K562 (cell line): ENCODE measurements around the gene CHPF. TPM values are rescaled to one million over a fixed set of nuclear protein-coding genes. Genes with fewer than 3 reads are reported as not detected.
A peak's percentile ranks its signal among the peaks of the same experiment; 100 is the strongest.

Source experiments
- CHD1 ChIP-seq: fragments of 200-600 bp; sonication (generic); IDR thresholded peaks from one replicate; pipeline ENCODE4 v1.6.1; 2012; ENCODE audit warnings: mild to moderate bottlenecking, moderate library complexity, low read length, inconsistent platforms
- CTCF ChIP-seq, 3 experiments: IDR thresholded peaks in 2 of 3; conservative IDR thresholded peaks in 1 of 3; 2 replicates each; pipeline ENCODE4 v1.5.1; 2011 to 2012; ENCODE audit warnings: low read length in 3 of 3, mild to moderate bottlenecking in 3 of 3, control low read depth in 2 of 3, improper control_type of control experiment in 1 of 3, inconsistent platforms in 1 of 3, low read depth in 1 of 3, mixed read lengths in 1 of 3, moderate library complexity in 1 of 3; ENCODE audit not compliant: insufficient read depth in 2 of 3
- DIDO1 ChIP-seq: fragments of 450-650 bp; IDR thresholded peaks from 2 replicates; pipeline ENCODE4 v1.6.1; 2016; ENCODE audit warnings: low read depth, missing biosample characterization, missing genetic modification characterization
- FOXP4 ChIP-seq: sonication (generic); formaldehyde crosslinking; IDR thresholded peaks from 2 replicates; pipeline ENCODE4 v1.8.0; 2022; ENCODE audit warnings: mild to moderate bottlenecking, missing genetic modification reagents, borderline replicate concordance
- HCFC1 ChIP-seq: IDR thresholded peaks from 2 replicates; pipeline ENCODE4 v1.6.1; 2012; ENCODE audit warnings: low read depth, low read length, improper control_type of control experiment
- HNRNPH1 ChIP-seq: fragments of 200-400 bp; formaldehyde crosslinking; optimal IDR thresholded peaks from 2 replicates; pipeline ENCODE3; 2017; ENCODE audit warnings: low read depth, mild to moderate bottlenecking, low read length, moderate library complexity
- HNRNPL ChIP-seq: fragments of 200-400 bp; formaldehyde crosslinking; IDR thresholded peaks from 2 replicates; pipeline ENCODE4 v1.6.1; 2017; ENCODE audit warnings: low read depth, mild to moderate bottlenecking, low read length
- ILF3 ChIP-seq: fragments of 450-650 bp; IDR thresholded peaks from 2 replicates; pipeline ENCODE4 v1.6.1; 2018; ENCODE audit warnings: antibody characterized with exemption, mild to moderate bottlenecking, moderate library complexity, borderline replicate concordance
- IRF2 ChIP-seq: sonication (generic); formaldehyde crosslinking; IDR thresholded peaks from 2 replicates; pipeline ENCODE4 v1.8.1; 2022; ENCODE audit warnings: mild to moderate bottlenecking, missing genetic modification reagents
- NRF1 ChIP-seq, 2 experiments: fragments of 450-650 bp; IDR thresholded peaks in 1 of 2; conservative IDR thresholded peaks in 1 of 2; 2 replicates each; pipeline ENCODE4 v1.6.1; 2014; ENCODE audit warnings: mild to moderate bottlenecking in 2 of 2
- RBM34 ChIP-seq: fragments of 200-400 bp; formaldehyde crosslinking; IDR thresholded peaks from 2 replicates; pipeline ENCODE4 v1.6.1; 2018; ENCODE audit warnings: low read length, borderline replicate concordance; ENCODE audit not compliant: insufficient read depth
- SRSF7 ChIP-seq: fragments of 200-400 bp; formaldehyde crosslinking; optimal IDR thresholded peaks from 2 replicates; pipeline ENCODE3; 2017; ENCODE audit warnings: mild to moderate bottlenecking, low read depth, low read length
- TCF7L2 ChIP-seq: fragments of 150-350 bp; IDR thresholded peaks from 2 replicates; pipeline ENCODE4 v1.6.1; 2016; ENCODE audit warnings: low read depth, mild to moderate bottlenecking, low read length, moderate library complexity
- ZNF12 ChIP-seq: sonication (generic); formaldehyde crosslinking; IDR thresholded peaks from 2 replicates; pipeline ENCODE4 v1.4.0; 2020; ENCODE audit warnings: mild to moderate bottlenecking, missing genetic modification reagents
- polyA plus RNA-seq, 8 experiments: library from polyadenylated mRNA; depleted of rRNA in 4 of 8; stranded (reverse) in 5 of 8; unstranded in 3 of 8; fragments of >200 nt; fragmentation: Nextera tagmentation in 2 of 8; fragmentation: Illumina TruSeq in 1 of 8; extraction: Ambion mirVana in 2 of 8; extraction: Trizol in 1 of 8; gene quantifications; 2 replicates each; pipeline versions ENCODE4 v1.2.1 to v1.2.3, GENCODE V29; 2011 to 2014; ENCODE audit warnings: inconsistent platforms in 1 of 8, missing spikeins in 1 of 8
- total RNA-seq, 7 experiments: library from RNA; depleted of rRNA in 6 of 7; stranded (reverse); fragments of >200 nt in 6 of 7; fragmentation: Illumina TruSeq in 2 of 7; extraction: Trizol in 2 of 7; gene quantifications; 2 replicates each; pipeline versions ENCODE4 v1.2.1 to v1.2.3, GENCODE V29; 2011 to 2021; ENCODE audit warnings: low replicate concordance in 1 of 7
- TF ChIP-seq, protein P1 (sequence below), 2 experiments: fragments of 450-650 bp; formaldehyde crosslinking in 1 of 2; IDR thresholded peaks; 2 replicates each; pipeline versions ENCODE4 v1.4.0 to v1.6.1; 2014 to 2020; ENCODE audit warnings: mild to moderate bottlenecking in 2 of 2, borderline replicate concordance in 1 of 2, low read depth in 1 of 2

CHPF gene
- total and polyA plus RNA-seq, 9 of the 15 experiments (the other 6 are each of a cell fraction or from before 2014, with no cell fraction given): 0.15 to 57.2 (median 7.9) TPM

DNA sequence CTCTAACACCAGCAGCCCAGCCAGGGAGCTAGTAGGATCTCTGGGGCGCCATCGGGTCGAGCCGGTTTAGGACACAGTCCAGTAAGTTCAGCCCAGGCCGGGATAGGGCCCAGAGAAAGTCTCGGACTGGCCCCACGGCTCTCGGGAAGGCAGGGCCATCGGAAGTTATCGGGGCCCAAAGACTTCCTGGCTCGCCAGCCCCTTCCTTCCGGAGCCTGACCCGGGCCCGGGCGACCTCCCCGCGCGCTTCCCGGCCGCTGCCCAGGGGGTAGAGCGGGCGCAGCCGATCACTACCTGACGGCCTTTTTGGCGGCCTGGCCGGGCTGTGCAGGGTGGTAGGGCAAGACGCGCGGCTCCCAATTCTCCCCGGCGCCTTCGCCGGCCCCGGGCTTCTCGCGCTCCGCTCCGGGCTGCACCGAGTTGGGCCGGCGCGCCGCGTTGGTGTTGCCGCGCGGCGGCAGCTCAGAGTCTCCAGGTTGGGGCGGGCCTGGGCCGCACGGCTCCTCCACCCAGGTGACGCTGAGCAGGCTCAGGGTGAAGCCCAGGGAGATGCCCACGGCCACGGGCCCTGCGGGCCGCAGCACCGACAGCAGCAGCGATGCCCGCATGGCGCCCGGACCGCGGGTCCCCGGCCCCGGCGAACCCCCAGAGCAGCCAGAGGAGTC lies 546 bp downstream of the CHPF start (continued):
- TF ChIP-seq, protein P1, sequence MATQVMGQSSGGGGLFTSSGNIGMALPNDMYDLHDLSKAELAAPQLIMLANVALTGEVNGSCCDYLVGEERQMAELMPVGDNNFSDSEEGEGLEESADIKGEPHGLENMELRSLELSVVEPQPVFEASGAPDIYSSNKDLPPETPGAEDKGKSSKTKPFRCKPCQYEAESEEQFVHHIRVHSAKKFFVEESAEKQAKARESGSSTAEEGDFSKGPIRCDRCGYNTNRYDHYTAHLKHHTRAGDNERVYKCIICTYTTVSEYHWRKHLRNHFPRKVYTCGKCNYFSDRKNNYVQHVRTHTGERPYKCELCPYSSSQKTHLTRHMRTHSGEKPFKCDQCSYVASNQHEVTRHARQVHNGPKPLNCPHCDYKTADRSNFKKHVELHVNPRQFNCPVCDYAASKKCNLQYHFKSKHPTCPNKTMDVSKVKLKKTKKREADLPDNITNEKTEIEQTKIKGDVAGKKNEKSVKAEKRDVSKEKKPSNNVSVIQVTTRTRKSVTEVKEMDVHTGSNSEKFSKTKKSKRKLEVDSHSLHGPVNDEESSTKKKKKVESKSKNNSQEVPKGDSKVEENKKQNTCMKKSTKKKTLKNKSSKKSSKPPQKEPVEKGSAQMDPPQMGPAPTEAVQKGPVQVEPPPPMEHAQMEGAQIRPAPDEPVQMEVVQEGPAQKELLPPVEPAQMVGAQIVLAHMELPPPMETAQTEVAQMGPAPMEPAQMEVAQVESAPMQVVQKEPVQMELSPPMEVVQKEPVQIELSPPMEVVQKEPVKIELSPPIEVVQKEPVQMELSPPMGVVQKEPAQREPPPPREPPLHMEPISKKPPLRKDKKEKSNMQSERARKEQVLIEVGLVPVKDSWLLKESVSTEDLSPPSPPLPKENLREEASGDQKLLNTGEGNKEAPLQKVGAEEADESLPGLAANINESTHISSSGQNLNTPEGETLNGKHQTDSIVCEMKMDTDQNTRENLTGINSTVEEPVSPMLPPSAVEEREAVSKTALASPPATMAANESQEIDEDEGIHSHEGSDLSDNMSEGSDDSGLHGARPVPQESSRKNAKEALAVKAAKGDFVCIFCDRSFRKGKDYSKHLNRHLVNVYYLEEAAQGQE (IDR thresholded peaks at IDR 0.05; ENCODE audit: borderline replicate concordance): no peak
- TF ChIP-seq, protein P1 (CRISPR knock-in tag; IDR thresholded peaks at IDR 0.05; ENCODE audit: low read depth): peak; percentile 37; the same call in 1 of the 2 replicates
- TF ChIP-seq IRF2 (CRISPR knock-in tag) (no peak), RBM34 (0 out of 2 replicates have a peak, but pooled peaks have one; percentile 50), DIDO1 (tag) (no peak), CHD1 (peak; percentile 72), CTCF (IDR thresholded peaks at IDR 0.05 in 2 of 3, conservative IDR thresholded peaks at IDR 0.05 in 1 of 3; ENCODE audit: insufficient read depth in 2 of 3, low read depth in 1 of 3, low read length in 3 of 3) (peak in 1 of 3 experiments; percentile 5; a peak in 1 of 6 replicates), ILF3 (no peak), HNRNPL (peak; percentile 40), HNRNPH1 (no peak), NRF1 (conservative IDR thresholded peaks at IDR 0.05 in 1 of 2, IDR thresholded peaks at IDR 0.05 in 1 of 2) (no peak), HCFC1 (peak; percentile 22; the same call in 1 of the 2 replicates), FOXP4 (CRISPR knock-in tag) (no peak), SRSF7 (no peak), TCF7L2 (no peak), ZNF12 (CRISPR knock-in tag) (no peak)
